ENCODE data around the gene MAPT.

The MAPT gene

DNA sequence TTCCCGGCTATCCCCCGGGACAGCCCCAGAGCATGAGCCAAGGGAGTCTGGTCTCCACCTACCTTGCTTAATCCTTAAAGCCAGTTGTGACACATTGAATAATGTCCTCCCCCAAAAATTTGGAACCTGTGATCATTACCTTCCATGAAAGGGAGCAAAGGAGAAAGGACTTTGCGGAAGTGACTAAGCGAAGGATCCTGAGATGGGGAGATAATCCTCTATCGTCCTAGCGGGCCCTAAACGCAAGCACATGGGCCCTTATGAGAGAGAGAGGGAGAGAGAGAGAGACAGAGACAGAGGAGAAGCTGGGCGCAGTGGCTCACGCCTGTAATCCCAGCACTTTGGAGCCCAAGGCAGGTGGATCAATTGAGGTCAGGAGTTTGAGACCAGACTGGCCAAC is 40.1 kb upstream of the MAPT start:
- Histone ChIP-seq H3K27me3 (replicated peaks; ENCODE audit: insufficient read depth, low read length) (no peaks in the 10 kb centered on the region), H3K9me2 (replicated peaks; ENCODE audit: insufficient read depth, low read length) (no peaks in the 10 kb centered on the region), H3K4me1 (ENCODE audit: low read length) (peaks cover 17% of the 10 kb centered on the region), H4K20me1 (ENCODE audit: insufficient read depth, low read length) (no peaks in the 10 kb centered on the region), H3K4me2 (ENCODE audit: low read depth, low read length) (no peak overlapping the region), H3K79me2 (ENCODE audit: low read length) (no peaks in the 10 kb centered on the region), H2AFZ (ENCODE audit: low read length) (no peak overlapping the region), H3K4me3 (ENCODE audit: low read length) (no peak overlapping the region), H3K9ac (ENCODE audit: low read length) (no peak overlapping the region), H3K9me3 (replicated peaks; ENCODE audit: insufficient read depth, low read length) (no peaks in the 10 kb centered on the region), H3F3A (ENCODE audit: insufficient read depth, low read length) (0 out of 2 replicates have a peak, but pooled peaks cover 4% of the 10 kb centered on the region), H3K27ac (ENCODE audit: low read length) (no peak overlapping the region), H3K36me3 (replicated peaks; ENCODE audit: insufficient read depth, low read length) (no peaks in the 10 kb centered on the region)
- DNase-seq = no peak
- TF ChIP-seq EZH2phosphoT487 (IDR thresholded peaks at IDR 0.05; ENCODE audit: low read length) (no peak), EZH2 (optimal IDR thresholded peaks at IDR 0.05; ENCODE audit: low read depth, low read length) (no peak)
- TF ChIP-seq, protein P1, sequence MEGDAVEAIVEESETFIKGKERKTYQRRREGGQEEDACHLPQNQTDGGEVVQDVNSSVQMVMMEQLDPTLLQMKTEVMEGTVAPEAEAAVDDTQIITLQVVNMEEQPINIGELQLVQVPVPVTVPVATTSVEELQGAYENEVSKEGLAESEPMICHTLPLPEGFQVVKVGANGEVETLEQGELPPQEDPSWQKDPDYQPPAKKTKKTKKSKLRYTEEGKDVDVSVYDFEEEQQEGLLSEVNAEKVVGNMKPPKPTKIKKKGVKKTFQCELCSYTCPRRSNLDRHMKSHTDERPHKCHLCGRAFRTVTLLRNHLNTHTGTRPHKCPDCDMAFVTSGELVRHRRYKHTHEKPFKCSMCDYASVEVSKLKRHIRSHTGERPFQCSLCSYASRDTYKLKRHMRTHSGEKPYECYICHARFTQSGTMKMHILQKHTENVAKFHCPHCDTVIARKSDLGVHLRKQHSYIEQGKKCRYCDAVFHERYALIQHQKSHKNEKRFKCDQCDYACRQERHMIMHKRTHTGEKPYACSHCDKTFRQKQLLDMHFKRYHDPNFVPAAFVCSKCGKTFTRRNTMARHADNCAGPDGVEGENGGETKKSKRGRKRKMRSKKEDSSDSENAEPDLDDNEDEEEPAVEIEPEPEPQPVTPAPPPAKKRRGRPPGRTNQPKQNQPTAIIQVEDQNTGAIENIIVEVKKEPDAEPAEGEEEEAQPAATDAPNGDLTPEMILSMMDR (IDR thresholded peaks at IDR 0.05; ENCODE audit: low read length) = no peak

DNA sequence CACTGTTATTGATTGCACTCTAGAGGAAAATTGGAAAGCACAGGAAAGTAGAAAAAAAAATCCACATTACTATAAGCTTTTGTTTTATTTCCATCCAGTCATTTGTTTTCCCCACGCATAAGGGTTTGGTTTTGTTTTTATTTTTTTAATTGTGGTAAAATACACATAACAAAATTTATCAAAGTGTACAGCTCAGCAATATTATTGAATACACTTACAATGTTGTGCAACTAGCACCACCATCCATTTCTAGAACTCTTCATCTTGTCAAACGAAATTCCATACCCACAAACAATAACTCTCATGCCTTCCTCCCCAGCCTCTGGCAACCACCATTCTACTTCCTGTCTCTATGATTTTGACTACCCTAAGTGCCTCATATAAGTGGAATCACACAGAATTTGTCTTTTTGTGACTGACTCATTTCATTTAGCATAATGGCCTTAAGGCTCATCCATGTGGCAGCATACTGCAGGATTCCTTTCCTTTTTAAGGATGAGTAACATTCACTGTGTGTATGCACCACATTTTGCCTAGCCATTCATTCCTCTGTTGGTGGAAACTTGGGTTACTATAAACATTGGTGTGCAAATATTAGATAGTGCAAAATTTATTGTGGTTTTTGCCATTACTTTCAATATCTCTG is 38.5 kb upstream of the MAPT start:
- Histone ChIP-seq H4K20me1 (ENCODE audit: insufficient read depth, low read length) (no peaks in the 10 kb centered on the region), H3K27me3 (replicated peaks; ENCODE audit: insufficient read depth, low read length) (no peaks in the 10 kb centered on the region), H3K9ac (ENCODE audit: low read length) (no peak overlapping the region), H3K4me2 (ENCODE audit: low read depth, low read length) (no peak overlapping the region), H3K4me3 (ENCODE audit: low read length) (no peak overlapping the region), H3K36me3 (replicated peaks; ENCODE audit: insufficient read depth, low read length) (no peaks in the 10 kb centered on the region), H3F3A (ENCODE audit: insufficient read depth, low read length) (0 out of 2 replicates have a peak, but pooled peaks cover 4% of the 10 kb centered on the region), H3K4me1 (ENCODE audit: low read length) (peaks cover 22% of the 10 kb centered on the region), H3K9me3 (replicated peaks; ENCODE audit: insufficient read depth, low read length) (no peaks in the 10 kb centered on the region), H2AFZ (ENCODE audit: low read length) (no peak overlapping the region), H3K27ac (ENCODE audit: low read length) (no peak overlapping the region), H3K9me2 (replicated peaks; ENCODE audit: insufficient read depth, low read length) (no peaks in the 10 kb centered on the region), H3K79me2 (ENCODE audit: low read length) (no peaks in the 10 kb centered on the region)
- no peak for DNase-seq
- no peak for TF ChIP-seq EZH2phosphoT487 (IDR thresholded peaks at IDR 0.05; ENCODE audit: low read length)
- TF ChIP-seq, protein P1 (IDR thresholded peaks at IDR 0.05; ENCODE audit: low read length) = no peak
- no peak for TF ChIP-seq EZH2 (optimal IDR thresholded peaks at IDR 0.05; ENCODE audit: low read depth, low read length)

DNA sequence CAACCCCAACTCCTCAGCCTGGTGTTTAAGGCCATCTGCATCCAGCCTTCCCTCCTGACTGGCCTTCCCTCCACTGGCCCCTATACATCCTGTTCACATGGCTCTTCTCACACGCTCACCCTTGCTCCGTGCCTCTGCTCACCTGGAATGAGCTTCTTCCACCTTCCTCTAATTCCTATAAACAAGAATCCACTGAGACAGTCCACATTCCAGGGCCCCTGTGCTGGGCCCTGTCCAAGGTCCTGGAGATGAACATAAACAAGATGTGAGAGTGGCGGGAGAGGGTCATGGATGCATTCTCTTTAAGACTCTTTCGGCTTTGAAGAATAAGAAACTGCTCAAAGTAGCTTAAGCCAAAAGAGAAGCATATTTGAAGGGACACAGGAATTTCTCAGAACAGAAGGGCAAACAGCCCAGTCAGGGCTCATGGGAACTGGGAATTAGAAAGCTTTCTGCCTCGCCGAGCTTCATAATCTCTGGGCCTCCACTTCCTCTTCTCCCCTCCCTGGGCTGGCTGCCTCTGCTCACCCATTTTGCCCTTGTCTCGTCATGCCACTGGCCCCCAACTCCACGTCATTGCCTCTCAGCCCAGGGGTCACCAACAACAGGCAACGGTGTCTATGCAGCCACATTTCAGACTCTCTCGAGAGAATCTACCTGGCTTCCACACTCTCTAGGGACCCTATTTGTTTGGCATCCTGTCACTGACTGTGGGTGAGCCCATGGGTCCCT is 36.2 kb upstream of the MAPT start:
- no peak for DNase-seq

More for the DNA sequence above, 36.2 kb upstream of the MAPT start:
- no peak overlapping the region for H3K4me3 ChIP-seq (ENCODE audit: low read length)
- peaks cover 5% of the 10 kb centered on the region; the same call in 1 of the 2 replicates for H3K27me3 ChIP-seq (replicated peaks; ENCODE audit: insufficient read depth, low read length)
- H3K9me3 ChIP-seq (replicated peaks; ENCODE audit: insufficient read depth, low read length) = no peaks in the 10 kb centered on the region
- H4K20me1 ChIP-seq (ENCODE audit: insufficient read depth, low read length) = no peaks in the 10 kb centered on the region
- H3K36me3 ChIP-seq (replicated peaks; ENCODE audit: insufficient read depth, low read length) = no peaks in the 10 kb centered on the region
- H3K27ac ChIP-seq (ENCODE audit: low read length) = no peak overlapping the region
- no peak overlapping the region for H3K4me2 ChIP-seq (ENCODE audit: low read depth, low read length)
- no peak overlapping the region for H3K9ac ChIP-seq (ENCODE audit: low read length)
- H2AFZ ChIP-seq (ENCODE audit: low read length) = no peak overlapping the region
- no peaks in the 10 kb centered on the region for H3K79me2 ChIP-seq (ENCODE audit: low read length)
- H3K4me1 ChIP-seq (ENCODE audit: low read length) = peaks cover 5% of the 10 kb centered on the region; the same call in 1 of the 2 replicates
- no peaks in the 10 kb centered on the region for H3F3A ChIP-seq (ENCODE audit: insufficient read depth, low read length)
- no peak for TF ChIP-seq EZH2phosphoT487 (IDR thresholded peaks at IDR 0.05; ENCODE audit: low read length)
- no peak for TF ChIP-seq EZH2 (optimal IDR thresholded peaks at IDR 0.05; ENCODE audit: low read depth, low read length)
- TF ChIP-seq, protein P1 (IDR thresholded peaks at IDR 0.05; ENCODE audit: low read length) = no peak
- no peaks in the 10 kb centered on the region for H3K9me2 ChIP-seq (replicated peaks; ENCODE audit: insufficient read depth, low read length)
